Activated naive CD4-positive, alpha-beta T cell treated with anti-CD3 and anti-CD28 coated beads, Interleukin-2, amount 50 U/mL, for 16 hours (primary cell): Measurements from ENCODE around the gene OR5W2.
"Not testable (repeated sequence)": the region's sequence is repeated elsewhere in the genome, so short reads cannot be mapped to it uniquely, and the experiment has no call there.

ENCODE experiments used
- DNase-seq: peaks from one replicate; pipeline ENCODE4 v3.0.0-alpha.2; 2020

OR5W2 gene

DNA sequence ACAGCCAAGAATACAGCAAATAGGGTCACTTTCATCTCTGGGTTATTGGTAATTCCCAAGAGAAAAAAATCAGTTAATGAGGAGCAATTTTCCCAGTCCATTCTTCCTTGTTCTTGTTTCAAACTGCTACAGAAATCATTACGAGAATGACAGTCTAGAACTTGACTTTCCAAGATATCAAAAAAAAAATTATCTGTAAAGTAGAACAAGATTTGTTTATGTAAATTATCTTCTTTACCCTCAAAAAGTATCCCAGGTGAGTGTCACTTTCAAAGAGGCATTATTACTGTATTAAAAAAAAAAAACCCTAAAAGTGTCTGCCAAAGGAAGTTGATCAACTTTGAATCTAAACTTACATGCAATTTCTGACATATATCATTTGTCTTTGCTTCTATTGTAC, at the start of gene OR5W2:
Gene OR5W2, minus strand, starts transcription at position 101 of the 400 bp plus-strand sequence. Its CDS starts 0 bp downstream, at position 101.
- DNase-seq, result no peak

DNA sequence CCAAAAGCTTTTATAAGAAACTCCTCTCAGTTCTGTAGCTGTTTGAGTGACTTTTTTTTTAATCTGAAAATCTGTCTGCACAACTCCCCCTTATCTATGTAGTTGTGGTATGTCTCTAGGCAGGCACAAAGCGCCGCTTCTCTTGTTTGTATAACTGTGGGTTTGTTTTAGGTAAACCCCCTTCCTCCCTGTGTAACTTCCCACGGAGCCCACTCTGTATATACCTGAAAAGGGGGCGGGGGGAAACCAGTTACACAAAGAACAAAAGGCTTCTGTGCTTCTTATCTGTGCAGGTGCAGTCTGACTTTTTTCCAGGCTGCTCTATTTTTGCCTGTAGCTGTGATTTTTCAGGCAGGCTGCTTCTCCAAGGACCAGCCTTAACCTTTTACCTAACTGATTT, 42.1 kb upstream of the OR5W2 start:
- DNase-seq, result no peak

DNA sequence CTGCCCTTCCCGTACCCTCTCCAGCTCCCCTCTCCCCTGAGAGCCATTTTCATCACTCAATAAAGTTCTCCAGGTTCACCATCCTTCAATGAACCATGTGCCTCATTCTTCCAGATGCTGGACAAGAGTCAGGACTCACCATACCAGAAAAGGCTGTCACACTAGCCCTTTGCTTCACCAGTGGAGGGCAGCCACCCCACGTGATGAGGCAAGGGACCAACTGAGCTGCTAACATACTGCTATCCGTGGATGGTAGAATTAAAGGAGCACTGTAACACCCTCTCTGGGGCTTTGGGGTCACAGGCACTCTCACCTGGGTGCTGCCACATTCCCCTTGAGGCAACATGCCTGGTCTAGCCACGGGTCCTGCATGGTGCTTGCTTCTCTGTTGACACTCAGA, 34.9 kb upstream of the OR5W2 start:
- no peak for DNase-seq

DNA sequence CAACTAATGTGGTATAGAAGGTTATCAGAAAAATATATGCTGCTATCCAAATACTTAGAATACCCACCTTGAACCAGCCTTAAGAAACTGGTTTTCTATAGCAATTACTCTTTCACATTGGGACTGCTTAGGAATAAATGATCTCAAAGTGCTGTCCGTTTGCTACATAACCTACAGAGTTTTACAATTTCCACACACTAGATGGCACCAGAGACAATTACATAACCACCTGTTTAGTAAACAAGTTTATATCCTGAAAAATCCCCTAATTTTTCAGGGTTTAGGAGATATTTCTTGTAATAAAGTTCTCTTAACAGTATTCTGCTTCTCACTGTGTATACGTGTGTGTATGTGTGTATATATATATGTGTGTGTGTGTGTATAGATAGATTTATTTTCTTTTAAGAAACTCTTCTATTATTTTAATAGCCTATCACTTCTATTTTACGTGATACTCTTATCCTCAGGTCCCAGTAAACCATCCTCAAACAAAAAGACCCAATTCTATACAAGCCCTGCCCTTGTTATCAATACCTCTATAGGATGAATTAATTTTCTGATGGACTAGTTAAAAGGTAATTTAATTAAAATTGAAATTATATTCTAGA, 28.5 kb upstream of the OR5W2 start:
- DNase-seq, result no peak

DNA sequence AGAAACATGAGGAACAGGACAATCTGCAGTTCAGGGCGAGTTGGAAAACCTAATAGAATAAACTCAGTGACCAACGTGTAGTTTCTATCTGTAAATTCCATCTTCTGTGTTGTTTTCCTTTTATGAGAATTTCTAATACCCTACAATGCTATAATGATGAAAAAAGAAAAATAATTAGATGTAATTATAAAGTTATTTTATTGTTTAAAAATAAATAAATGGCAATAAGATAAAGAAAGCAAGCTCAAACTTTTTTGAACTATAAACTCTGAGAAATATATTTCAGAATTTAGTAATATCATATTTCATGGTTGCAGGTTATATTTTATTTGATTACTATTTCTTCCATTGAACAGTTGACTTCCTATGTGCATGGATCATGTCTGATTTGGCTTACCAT, 21.9 kb upstream of the OR5W2 start, which contains the start of gene OR5I1:
Gene OR5I1, minus strand, starts transcription at position 101 of the 400 bp plus-strand sequence. Its CDS starts 0 bp downstream, at position 101.
- no peak for DNase-seq

DNA sequence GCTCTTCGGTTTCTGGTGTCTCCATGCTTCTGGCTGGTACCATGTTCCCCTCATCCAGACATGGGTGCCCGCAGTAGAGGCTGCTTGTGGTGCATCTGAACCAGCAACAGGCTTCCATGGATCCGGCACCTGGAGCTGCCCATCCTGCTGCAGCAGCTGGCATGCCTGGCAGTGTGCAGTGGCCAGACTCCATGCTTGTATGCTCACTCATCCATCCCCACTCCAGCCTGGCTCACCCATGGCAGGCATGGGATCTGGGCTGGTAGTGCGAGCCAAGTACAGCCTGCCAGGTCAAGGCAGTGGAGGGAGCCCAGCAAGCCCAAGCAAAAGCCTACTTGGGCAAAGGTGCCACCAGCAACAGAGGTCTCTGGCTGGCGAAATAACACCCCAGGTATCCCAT, 6.2 kb upstream of the OR5W2 start:
- DNase-seq, result no peak

DNA sequence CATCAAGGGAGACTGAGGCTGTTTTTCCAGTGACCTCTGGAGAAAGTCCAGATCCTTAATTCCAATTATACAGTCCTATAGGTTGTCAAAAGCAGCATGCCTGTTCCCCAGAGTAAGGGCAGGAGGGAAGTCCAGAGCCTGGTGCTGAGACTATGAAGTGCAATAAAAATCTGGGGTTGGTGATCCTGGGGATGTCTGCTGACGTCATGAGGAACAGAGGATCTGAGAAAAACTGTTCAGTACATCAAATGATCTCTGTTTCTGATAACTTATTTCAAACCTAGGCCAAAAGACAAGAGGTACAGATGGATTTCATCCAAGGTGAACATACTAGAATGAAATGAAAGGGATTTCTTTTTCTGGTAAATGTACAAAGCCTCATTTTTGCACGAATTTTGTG, 12.1 kb downstream of the OR5W2 start:
- no peak for DNase-seq

DNA sequence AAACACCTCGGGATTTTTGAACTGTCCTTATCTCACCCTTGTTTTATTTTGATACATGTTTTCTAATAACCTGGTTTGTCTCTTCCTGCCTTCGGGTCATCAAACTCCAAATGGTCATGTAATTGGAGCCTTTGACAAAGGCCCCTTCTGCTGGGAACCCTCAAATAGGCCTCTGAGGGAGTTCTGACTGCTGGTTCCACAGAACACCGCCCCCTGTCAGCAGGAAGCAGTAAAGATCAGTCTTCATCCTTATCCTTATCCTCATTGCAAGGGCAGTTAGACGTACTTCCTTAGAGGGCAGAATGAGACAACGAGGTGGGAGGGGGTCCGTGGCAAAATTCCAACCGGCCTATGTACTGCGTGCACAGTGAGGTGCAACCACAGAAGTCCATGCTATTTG, 19.2 kb downstream of the OR5W2 start:
- no peak for DNase-seq

DNA sequence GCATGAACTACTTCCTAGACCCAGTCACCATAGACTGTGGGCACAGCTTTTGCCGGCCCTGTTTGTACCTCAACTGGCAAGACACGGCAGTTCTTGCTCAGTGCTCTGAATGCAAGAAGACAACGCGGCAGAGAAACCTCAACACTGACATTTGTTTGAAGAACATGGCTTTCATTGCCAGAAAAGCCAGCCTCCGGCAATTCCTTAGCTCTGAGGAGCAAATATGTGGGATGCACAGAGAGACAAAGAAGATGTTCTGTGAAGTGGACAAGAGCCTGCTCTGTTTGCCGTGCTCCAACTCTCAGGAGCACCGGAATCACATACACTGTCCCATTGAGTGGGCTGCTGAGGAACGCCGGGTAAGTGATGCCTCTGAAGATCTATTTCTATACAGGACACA, 28.9 kb downstream of the OR5W2 start:
- DNase-seq, result not testable (repeated sequence)

DNA sequence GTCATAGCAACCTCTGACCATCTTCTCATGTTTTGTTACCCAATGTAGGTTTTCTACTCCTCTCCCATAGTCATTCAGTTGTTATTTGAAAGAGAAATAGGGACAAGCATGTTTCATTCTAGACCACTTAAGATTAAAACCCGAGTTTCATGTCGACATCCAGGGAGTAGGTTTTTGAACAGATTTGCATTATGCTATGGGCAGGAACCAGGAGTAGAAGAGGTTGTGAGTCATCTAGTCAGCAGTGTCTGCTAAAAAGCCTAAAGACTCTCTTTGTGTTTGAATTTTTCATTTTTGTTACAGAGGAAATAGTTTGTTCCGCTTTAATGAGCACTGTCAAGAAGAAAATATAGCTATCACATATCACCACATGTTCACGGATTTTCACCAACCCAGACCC, 29.4 kb downstream of the OR5W2 start:
- DNase-seq, result not testable (repeated sequence)

DNA sequence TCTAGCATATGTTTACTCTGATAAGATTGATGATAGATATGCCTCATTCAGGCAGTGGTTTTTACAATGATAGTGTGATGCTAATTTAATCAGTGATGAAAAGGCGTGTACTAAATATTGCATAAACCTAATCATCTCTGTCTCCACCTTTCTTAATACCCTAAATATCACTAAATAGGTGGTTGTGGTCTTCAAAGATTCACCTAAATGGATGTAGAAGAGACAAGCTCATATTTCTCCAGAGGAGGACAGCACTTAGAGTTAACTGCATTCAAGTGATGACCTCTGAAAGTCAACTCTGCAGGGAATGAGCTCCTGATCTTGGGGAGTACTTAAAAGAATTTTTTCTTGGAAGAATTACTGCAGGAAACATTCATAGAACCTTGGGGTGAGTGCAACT, 31.4 kb downstream of the OR5W2 start, which contains the start of gene TRIM51:
Gene TRIM51, plus strand, starts transcription at position 301 of the 400 bp plus-strand sequence. CDS start 2,132 bp downstream, outside the sequence.
- not testable (repeated sequence) for DNase-seq

DNA sequence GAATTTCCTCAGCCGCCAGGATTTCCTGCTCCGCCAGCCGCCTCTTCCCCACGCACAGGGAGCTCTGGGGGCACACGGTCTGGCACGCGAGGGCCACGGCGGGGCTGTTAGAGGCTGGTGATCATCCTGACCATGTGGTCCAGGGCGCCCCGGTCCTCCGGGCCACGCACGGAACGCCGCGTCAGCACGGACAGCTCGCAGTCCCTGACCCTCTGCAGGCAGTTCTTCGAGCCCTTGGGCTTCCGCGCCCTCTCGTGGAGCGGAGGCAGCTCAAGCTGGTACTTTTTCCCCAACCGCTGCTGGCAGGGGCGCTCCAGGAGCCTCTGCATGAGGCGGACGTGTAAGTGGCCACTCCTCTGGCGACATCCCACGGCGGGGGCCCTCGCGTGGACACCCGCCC, 41.2 kb downstream of the OR5W2 start:
- not testable (repeated sequence) for DNase-seq

DNA sequence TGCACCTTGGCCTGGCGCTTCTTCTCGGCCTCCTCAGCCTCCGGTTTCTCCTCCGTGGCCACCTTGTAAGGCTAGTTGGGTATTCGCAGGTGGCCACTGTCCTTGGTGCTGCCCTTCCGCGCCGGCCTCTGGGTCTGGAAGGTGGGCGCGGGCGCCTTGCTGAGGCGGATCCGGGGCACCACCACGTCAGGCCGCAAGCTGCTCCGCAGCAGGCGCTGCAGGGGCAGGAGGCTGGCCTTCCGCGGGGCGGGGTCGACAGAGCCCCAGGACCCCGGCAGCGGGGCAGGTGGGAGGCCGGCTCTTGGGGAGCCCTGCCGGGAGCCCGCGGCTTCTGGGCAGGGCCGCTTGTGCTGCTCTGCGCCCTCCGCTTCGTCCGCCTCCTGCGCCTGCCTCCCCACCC, 41.7 kb downstream of the OR5W2 start:
- DNase-seq, result not testable (repeated sequence)

DNA sequence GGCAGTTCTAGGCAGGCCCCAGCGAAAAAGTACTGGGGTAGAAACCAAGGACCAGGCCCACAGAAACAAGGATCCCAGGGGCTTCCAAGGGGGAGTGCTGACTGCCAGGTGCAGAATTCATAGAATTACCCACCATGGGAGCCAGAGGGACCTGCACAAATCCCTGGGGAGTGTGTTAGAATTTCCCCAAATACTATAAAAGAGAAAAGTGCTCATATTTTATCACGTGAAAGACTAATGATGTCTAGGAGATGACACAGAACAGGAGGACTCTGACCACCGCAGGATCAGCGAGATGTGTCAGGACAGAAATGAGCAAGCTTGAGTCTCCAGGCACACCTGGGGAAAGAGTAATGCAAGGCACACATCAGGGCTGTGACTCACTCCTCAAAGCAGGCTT, 47.0 kb downstream of the OR5W2 start:
- DNase-seq, result not testable (repeated sequence)
